Uterus (tissue), 4 donors: ENCODE data around the gene TRAPPC12. TPM values are rescaled to one million over a fixed set of nuclear protein-coding genes. Genes with fewer than 3 reads are reported as not detected.
A peak's percentile ranks its signal among the peaks of the same experiment; 100 is the strongest.

Experiments
- DNase-seq, 2 donors: peaks; one replicate each; pipeline ENCODE4 v3.0.0-alpha.2; 2019 to 2020
- H3K27ac ChIP-seq, 2 donors: fragments of 200-600 bp; sonication (generic); 1 replicate in 1 of 2; 2 replicates in 1 of 2; pipeline ENCODE4 v1.5.1; 2016 to 2018
- H3K27me3 ChIP-seq, 2 donors: fragments of 200-600 bp; sonication (generic); one replicate each; pipeline ENCODE4 v1.5.1; 2018 to 2019; ENCODE audit warnings: control low read depth in 1 of 2
- H3K36me3 ChIP-seq, 2 donors: fragments of 200-600 bp; sonication (generic); one replicate each; pipeline ENCODE4 v1.5.1; 2019; ENCODE audit warnings: control low read depth in 1 of 2
- H3K4me1 ChIP-seq, 2 donors: fragments of 200-600 bp; sonication (generic); one replicate each; pipeline ENCODE4 v1.5.1; 2018 to 2019; ENCODE audit warnings: control low read depth in 1 of 2
- H3K4me3 ChIP-seq, 2 donors: fragments of 200-600 bp; sonication (generic); 1 replicate in 1 of 2; 2 replicates in 1 of 2; pipeline ENCODE4 v1.5.1; 2018 to 2019; ENCODE audit warnings: mild to moderate bottlenecking in 1 of 2
- H3K9me3 ChIP-seq, 2 donors: fragments of 200-600 bp; sonication (generic); one replicate each; pipeline ENCODE4 v1.5.1; 2019; ENCODE audit warnings: control low read depth in 1 of 2
- CTCF ChIP-seq, 4 experiments: fragments of 200-600 bp in 2 of 4; fragments of 450-650 bp in 2 of 4; sonication (generic) in 2 of 4; IDR thresholded peaks; one replicate each; pipeline ENCODE4 v1.5.1; 2016 to 2019; ENCODE audit warnings: antibody characterized with exemption in 4 of 4, mild to moderate bottlenecking in 2 of 4, moderate library complexity in 1 of 4
- POLR2A ChIP-seq, 2 donors: fragments of 450-650 bp; IDR thresholded peaks; one replicate each; pipeline ENCODE4 v1.6.1; 2016; ENCODE audit warnings: antibody characterized with exemption in 2 of 2, mild to moderate bottlenecking in 1 of 2, moderate library complexity in 1 of 2
- intact Hi-C: fragments of 100-400 bp; cut with DNase I; formaldehyde crosslinking; loops from one replicate; pipeline ENCODE4 v1.15.1; 2023; ENCODE audit warnings: low total_unique reads
- total RNA-seq, 4 donors: library from RNA; depleted of rRNA in 3 of 4; stranded (reverse); fragments of >200 nt in 3 of 4; gene quantifications; one replicate each; pipeline versions ENCODE4 v1.1.0 to v1.2.4, GENCODE V29; 2014 to 2023
- donor health status: DM: yes; HTN: yes; CAD: no.

TRAPPC12 gene
- total RNA-seq, 4 donors from 2014 or later, result 15.6 to 149 (median 66.5) TPM

GRCh38 chr2:3420769-3421397 is 41.4 kb downstream of the TRAPPC12 start:
- no peak for DNase-seq
- no peaks in the 10 kb centered on the region for H3K4me1 ChIP-seq
- no peaks in the 10 kb centered on the region for H3K36me3 ChIP-seq
- intact Hi-C loops, result no loop called here
- H3K4me3 ChIP-seq, result no peak overlapping the region
- no peaks in the 10 kb centered on the region for H3K27me3 ChIP-seq
- TF ChIP-seq CTCF (IDR thresholded peaks at IDR 0.05) (no peak), POLR2A (IDR thresholded peaks at IDR 0.05) (no peak)
- no peak overlapping the region for H3K27ac ChIP-seq
- no peaks in the 10 kb centered on the region for H3K9me3 ChIP-seq

- no peak for TF ChIP-seq POLR2A (IDR thresholded peaks at IDR 0.05)
- intact Hi-C loops, result no loop called here
- no peak for DNase-seq
- H3K27me3 ChIP-seq, result no peaks in the 10 kb centered on the region
- H3K9me3 ChIP-seq, result no peaks in the 10 kb centered on the region
- H3K4me3 ChIP-seq, result no peak overlapping the region
- H3K36me3 ChIP-seq, result no peaks in the 10 kb centered on the region
- no peak overlapping the region for H3K27ac ChIP-seq
- no peaks in the 10 kb centered on the region for H3K4me1 ChIP-seq
Observed at GRCh38 chr2:3421580-3421979, 42.1 kb downstream of the TRAPPC12 start.

GRCh38 chr2:3422161-3422779 is 42.8 kb downstream of the TRAPPC12 start:
- Histone ChIP-seq H3K9me3 (no peaks in the 10 kb centered on the region), H3K27ac (no peak overlapping the region), H3K36me3 (no peaks in the 10 kb centered on the region), H3K4me1 (no peaks in the 10 kb centered on the region), H3K4me3 (no peak overlapping the region), H3K27me3 (no peaks in the 10 kb centered on the region)
- intact Hi-C loops, result no loop called here
- TF ChIP-seq CTCF (IDR thresholded peaks at IDR 0.05) (no peak), POLR2A (IDR thresholded peaks at IDR 0.05) (no peak)
- DNase-seq, result no peak

- Histone ChIP-seq H3K4me1 (no peaks in the 10 kb centered on the region), H3K9me3 (no peaks in the 10 kb centered on the region), H3K4me3 (no peak overlapping the region), H3K27ac (no peak overlapping the region), H3K36me3 (no peaks in the 10 kb centered on the region), H3K27me3 (no peaks in the 10 kb centered on the region)
- TF ChIP-seq CTCF (IDR thresholded peaks at IDR 0.05) (peak; percentile 76 to 97 (median 86)), POLR2A (IDR thresholded peaks at IDR 0.05) (no peak)
- intact Hi-C loops, result no loop called here
- peak; percentile 66 to 69 for DNase-seq
Observed at GRCh38 chr2:3423492-3424170, 44.1 kb downstream of the TRAPPC12 start.

- Histone ChIP-seq H3K27ac (no peak overlapping the region), H3K4me1 (no peaks in the 10 kb centered on the region), H3K9me3 (no peaks in the 10 kb centered on the region), H3K27me3 (no peaks in the 10 kb centered on the region), H3K4me3 (no peak overlapping the region), H3K36me3 (no peaks in the 10 kb centered on the region)
- no peak for TF ChIP-seq CTCF (IDR thresholded peaks at IDR 0.05)
- TF ChIP-seq POLR2A (IDR thresholded peaks at IDR 0.05), result no peak
- intact Hi-C loops, result no loop called here
- no peak for DNase-seq
Observed at GRCh38 chr2:3424171-3424795, 44.8 kb downstream of the TRAPPC12 start.
